DOHH2 (cell line): ENCODE data around the gene GPATCH3.

Experiments
- EZH2phosphoT487 ChIP-seq: fragments of 200-600 bp; sonication (generic); IDR thresholded peaks from 2 replicates; pipeline ENCODE4 v1.6.1; 2017; ENCODE audit warnings: borderline replicate concordance, mild to moderate bottlenecking, antibody characterized with exemption, low read length, moderate library complexity, mixed read lengths
- TF ChIP-seq, protein P1 (sequence below): fragments of 200-600 bp; sonication (generic); IDR thresholded peaks from one replicate; pipeline ENCODE4 v1.5.1; 2014; ENCODE audit warnings: antibody characterized with exemption, mild to moderate bottlenecking, low read depth, low read length; ENCODE audit not compliant: poor library complexity, severe bottlenecking

- TF ChIP-seq, protein P1, sequence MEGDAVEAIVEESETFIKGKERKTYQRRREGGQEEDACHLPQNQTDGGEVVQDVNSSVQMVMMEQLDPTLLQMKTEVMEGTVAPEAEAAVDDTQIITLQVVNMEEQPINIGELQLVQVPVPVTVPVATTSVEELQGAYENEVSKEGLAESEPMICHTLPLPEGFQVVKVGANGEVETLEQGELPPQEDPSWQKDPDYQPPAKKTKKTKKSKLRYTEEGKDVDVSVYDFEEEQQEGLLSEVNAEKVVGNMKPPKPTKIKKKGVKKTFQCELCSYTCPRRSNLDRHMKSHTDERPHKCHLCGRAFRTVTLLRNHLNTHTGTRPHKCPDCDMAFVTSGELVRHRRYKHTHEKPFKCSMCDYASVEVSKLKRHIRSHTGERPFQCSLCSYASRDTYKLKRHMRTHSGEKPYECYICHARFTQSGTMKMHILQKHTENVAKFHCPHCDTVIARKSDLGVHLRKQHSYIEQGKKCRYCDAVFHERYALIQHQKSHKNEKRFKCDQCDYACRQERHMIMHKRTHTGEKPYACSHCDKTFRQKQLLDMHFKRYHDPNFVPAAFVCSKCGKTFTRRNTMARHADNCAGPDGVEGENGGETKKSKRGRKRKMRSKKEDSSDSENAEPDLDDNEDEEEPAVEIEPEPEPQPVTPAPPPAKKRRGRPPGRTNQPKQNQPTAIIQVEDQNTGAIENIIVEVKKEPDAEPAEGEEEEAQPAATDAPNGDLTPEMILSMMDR: no peak
- TF ChIP-seq EZH2phosphoT487: no peak
These were observed 20.9 kb upstream of the GPATCH3 start for GRCh38 chr1:26921126-26921539.
